Activated T-helper 2 cell treated with anti-CD3 and anti-CD28 coated beads, Interferon-gamma antibody, Interleukin-2, Interleukin-4, amounts not matched to agents 10 μg/mL and 5 μg/mL and 100 μg/mL, durations not matched to agents 14 hours and 24 hours and 36 hours (primary cell): ENCODE measurements around the gene MIXL1. TPM values are rescaled to one million over a fixed set of nuclear protein-coding genes. Genes with fewer than 3 reads are reported as not detected.

ENCODE experiments used
- DNase-seq: peaks from one replicate; pipeline ENCODE4 v3.0.0; 2021; ENCODE audit warnings: low spot score
- H3K27ac Mint-ChIP-seq: one replicate; pipeline ENCODE4 v1.8.0; 2021; ENCODE audit warnings: mixed read lengths
- H3K27me3 Mint-ChIP-seq: one replicate; pipeline ENCODE4 v1.8.0; 2021; ENCODE audit warnings: low read depth, mixed read lengths
- H3K36me3 Mint-ChIP-seq: one replicate; pipeline ENCODE4 v1.8.0; 2021; ENCODE audit warnings: low read depth, mixed read lengths
- H3K4me1 Mint-ChIP-seq: one replicate; pipeline ENCODE4 v1.8.0; 2021; ENCODE audit warnings: low read depth, mixed read lengths
- H3K4me3 Mint-ChIP-seq: one replicate; pipeline ENCODE4 v1.8.0; 2021; ENCODE audit warnings: low read depth, mild to moderate bottlenecking, moderate library complexity, mixed read lengths
- H3K9me3 Mint-ChIP-seq: one replicate; pipeline ENCODE4 v1.8.0; 2021; ENCODE audit warnings: mixed read lengths
- intact Hi-C: fragments of 100-400 bp; cut with micrococcal nuclease; formaldehyde crosslinking; loops from one replicate; pipeline ENCODE4 v1.15.1; 2023
- total RNA-seq: library from RNA; stranded (reverse); gene quantifications from 2 replicates; pipeline ENCODE4 v1.2.3, GENCODE V29; 2022

The MIXL1 gene
- total RNA-seq: 0.39 TPM in 1 of 2 replicates, not detected in the other

DNA sequence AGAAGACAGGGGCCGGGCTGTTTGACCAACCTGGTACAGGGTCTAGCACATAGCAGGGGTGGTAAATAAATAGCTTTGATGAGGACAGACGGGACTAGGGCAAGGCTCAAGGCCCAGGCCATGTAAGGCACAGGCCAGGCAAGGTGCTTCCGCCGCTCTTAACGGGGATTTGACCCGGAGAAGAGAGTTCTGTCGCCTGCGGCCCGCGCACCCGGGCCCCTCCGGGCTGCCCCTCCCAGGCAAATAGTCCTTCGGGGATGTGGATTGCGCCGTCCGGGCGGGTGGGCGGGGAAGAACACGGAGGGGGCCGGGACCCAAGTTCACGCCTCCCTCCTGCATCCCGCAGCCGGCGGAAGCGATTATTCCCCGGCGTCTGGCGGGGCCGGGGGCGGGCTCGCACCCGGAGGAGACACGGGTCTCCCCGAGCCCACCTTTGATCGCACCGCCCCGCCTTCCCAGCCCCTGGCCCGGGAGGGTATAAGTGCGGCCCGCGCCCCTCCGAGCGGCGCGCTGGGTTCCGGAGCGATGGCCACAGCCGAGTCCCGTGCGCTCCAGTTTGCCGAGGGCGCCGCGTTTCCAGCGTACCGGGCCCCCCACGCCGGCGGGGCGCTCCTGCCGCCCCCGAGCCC lies at the start of gene MIXL1:
MIXL1 (plus strand) TSS at position 508 of the 629 bp plus-strand sequence; CDS start at position 526, 18 bp downstream.
- peaks cover 1% of the 10 kb centered on the region for H3K4me1 Mint-ChIP-seq
- no peak for DNase-seq
- peak within 1 kb of the TSS; percentile 75 for H3K4me3 Mint-ChIP-seq

DNA sequence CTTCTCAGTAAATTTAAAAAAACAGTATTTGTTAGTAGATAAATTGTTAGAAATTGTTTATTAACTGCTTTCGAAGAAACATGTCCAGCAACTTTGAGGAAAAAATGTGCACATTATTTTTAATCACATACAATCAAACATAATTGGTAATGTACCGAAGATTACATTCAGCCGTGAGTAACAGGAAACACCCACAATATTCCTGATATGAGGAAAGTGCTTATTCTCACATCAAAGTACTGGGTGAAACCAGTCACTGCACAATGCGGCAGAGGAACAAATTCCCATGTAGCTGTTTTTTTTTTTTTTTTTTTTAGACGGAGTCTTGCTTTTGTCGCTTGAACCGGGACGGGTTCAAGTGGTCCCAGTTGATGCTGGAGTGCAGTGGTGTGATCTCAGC lies 46.6 kb upstream of the MIXL1 start:
- Mint-ChIP-seq H3K36me3 (peaks cover 46% of the 10 kb centered on the region), H3K4me3 (no peak overlapping the region), H3K27ac (no peak overlapping the region), H3K27me3 (no peaks in the 10 kb centered on the region), H3K9me3 (no peaks in the 10 kb centered on the region), H3K4me1 (peaks cover 22% of the 10 kb centered on the region)
- no peak for DNase-seq
- intact Hi-C loops: no loop called here

More for the DNA sequence above, at the start of gene MIXL1:
- no peak within 1 kb of the TSS for H3K27ac Mint-ChIP-seq
- H3K27me3 Mint-ChIP-seq: peaks cover 30% of the 10 kb centered on the region
- H3K36me3 Mint-ChIP-seq: no peaks in the 10 kb centered on the region
- no peaks in the 10 kb centered on the region for H3K9me3 Mint-ChIP-seq
- intact Hi-C loops: no loop called here

DNA sequence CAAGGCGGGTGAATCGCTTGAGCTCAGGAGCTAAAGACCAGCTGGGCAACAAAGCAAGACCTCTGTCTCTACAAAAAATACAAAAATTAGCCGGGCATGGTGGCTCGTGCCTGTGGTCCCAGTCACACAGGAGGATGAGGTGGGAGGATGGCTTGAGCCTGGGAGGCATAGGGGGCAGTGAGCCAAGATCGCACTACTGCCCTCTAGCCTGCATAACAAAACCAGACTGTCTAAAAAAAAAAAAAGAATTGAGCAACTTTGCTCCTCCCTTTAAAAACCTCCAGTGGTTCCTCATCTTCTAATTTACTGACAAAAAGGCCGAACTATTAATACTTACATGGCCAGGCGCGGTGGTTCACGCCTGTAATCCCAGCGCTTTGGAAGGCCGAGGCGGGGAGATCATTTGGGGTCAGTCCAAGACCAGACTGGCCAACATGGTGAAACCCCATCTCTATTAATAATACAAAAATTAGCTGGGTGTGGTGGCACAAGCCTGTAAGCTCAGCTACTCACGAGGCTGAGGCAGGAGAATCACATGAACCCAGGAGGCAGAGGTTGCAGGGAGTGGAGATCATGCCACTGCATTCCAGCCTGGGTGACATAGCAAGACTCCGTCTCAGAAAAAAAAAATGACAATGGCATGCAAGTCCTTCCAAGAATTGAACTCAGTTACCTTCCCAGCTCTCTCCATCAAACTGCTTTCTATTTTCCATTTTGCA lies 41.3 kb upstream of the MIXL1 start:
- DNase-seq: no peak
- Mint-ChIP-seq H3K27ac (no peak overlapping the region), H3K4me1 (peaks cover 35% of the 10 kb centered on the region), H3K9me3 (no peaks in the 10 kb centered on the region), H3K36me3 (peaks cover 62% of the 10 kb centered on the region), H3K27me3 (no peaks in the 10 kb centered on the region), H3K4me3 (no peak overlapping the region)
- intact Hi-C loops: no loop called here

DNA sequence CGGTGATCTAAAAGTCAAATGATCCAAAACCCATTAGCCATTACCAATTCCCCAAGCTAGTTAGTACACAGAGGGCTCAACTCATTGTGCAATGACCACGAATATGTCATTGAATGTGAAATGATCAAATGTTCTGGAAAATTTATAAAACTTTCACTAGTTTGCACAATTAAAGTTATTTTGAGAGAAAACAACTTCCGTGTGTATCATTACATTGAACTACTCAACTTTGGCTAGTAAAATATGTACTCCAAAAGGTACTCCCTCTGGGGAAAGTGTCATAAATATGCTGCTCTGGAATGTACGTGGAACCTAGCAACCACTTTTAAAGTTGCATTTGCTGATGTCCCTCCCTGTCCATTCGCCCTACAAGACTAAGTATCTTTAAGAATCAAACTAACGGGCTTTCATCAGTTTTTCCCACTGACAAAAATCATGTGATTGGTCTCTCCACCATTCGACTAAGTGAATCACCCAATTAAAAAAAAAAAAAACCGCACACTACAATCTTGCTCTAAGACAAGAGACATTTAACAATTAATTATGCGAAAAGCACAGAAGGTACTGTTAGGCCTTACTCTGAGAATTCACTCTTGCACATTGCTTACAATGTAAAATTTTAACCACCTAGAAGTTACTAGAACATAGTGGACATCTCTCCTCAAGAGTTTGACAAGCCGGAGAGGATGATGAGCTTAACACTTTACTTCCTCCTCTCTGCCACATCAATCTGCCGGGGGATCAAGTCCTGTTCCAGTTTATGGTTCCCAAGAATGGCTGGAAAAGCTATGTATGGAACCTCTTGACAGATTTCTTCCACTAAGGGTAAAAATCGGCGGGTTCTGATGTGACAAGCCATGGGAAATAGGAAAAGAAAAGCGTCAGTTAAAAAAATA lies 38.1 kb upstream of the MIXL1 start:
- no peaks in the 10 kb centered on the region for H3K9me3 Mint-ChIP-seq
- DNase-seq: no peak
- H3K27ac Mint-ChIP-seq: peak overlapping the region; percentile 90
- intact Hi-C loops: loop anchor here (2.0 to 5.0 kb wide), 3 partner anchors 61 to 122 kb away; partner anchors contain the start of gene LIN9
- H3K4me3 Mint-ChIP-seq: peak overlapping the region; percentile 96
- H3K27me3 Mint-ChIP-seq: no peaks in the 10 kb centered on the region
- peaks cover 24% of the 10 kb centered on the region for H3K4me1 Mint-ChIP-seq
- peaks cover 40% of the 10 kb centered on the region for H3K36me3 Mint-ChIP-seq

DNA sequence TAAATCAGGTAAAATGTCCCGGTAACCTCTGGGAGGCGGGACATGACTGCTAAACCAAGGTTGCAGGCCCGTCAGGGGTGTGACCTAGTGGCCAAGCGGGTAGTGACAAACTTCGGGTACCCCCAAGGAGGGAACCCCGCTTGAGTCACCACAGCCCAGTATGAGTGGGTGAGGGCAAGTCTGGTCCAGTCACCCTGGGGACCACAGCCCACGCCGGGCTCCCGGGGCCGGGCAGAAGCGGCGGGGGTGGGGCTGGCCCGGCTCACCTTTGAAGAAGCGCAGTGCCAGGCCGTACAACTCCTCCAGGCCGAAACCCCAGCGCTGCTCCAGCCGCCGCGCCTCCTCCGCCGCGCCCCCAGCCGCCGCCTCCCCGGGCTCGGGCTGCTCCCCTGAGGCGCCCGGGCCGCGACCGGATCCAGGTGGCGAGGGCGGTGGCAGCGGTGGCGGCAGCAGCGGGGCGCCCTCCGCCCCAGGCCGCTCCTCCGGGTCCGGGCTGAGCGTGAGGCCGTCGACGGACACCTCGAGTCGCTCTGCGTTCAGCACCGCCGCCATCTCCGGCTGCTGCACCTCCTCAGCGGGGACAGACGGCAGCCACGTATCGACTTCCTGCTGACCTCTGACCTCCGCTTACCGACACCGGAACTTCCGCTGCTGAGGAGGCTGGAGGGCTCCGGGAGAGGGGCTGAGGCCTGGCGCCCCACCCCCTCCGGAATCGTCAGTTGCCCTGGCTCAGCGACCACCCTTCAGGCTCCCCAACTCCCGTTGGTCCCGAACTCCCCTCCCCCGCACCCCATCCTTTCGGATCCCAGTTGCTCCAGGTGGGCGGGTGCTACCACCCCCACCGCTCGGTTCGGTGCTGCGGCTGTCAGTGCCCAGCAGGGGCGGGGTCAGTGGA lies 37.1 kb upstream of the MIXL1 start, which contains the start of gene ACBD3:
ACBD3 (minus strand) TSS at position 618 of the 895 bp plus-strand sequence; CDS start at position 552, 66 bp downstream.
- Mint-ChIP-seq H3K4me1 (peaks cover 22% of the 10 kb centered on the region), H3K9me3 (no peaks in the 10 kb centered on the region)

DNA sequence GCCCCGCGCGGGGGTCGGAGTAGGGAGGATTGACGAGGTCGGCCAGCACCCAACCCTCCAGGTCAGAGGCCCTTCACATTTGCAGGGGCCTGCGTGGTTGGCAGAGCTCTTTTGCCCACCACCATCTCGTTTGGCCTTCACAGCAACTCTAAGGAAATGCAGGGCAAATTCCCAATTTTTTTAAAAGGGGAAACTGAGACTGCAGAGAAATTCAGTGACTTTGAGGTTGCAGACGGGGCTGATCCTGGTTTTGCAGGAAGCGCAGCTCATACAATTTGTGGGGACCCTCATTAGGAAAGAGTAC lies 36.5 kb upstream of the MIXL1 start:
- Mint-ChIP-seq H3K27me3 (no peaks in the 10 kb centered on the region), H3K4me3 (peak overlapping the region; percentile 87), H3K36me3 (peaks cover 27% of the 10 kb centered on the region), H3K27ac (peak overlapping the region; percentile 92), H3K9me3 (no peaks in the 10 kb centered on the region), H3K4me1 (peaks cover 20% of the 10 kb centered on the region)
- intact Hi-C loops: loop anchor here (2.0 to 5.0 kb wide), 3 partner anchors 62 to 122 kb away; partner anchors contain the start of gene LIN9
- no peak for DNase-seq

More for the DNA sequence above, 37.1 kb upstream of the MIXL1 start, which contains the start of gene ACBD3:
- Mint-ChIP-seq H3K36me3 (peaks cover 32% of the 10 kb centered on the region), H3K4me3 (peak within 1 kb of the TSS; percentile 96), H3K27ac (peak within 1 kb of the TSS; percentile 92), H3K27me3 (no peaks in the 10 kb centered on the region)
- intact Hi-C loops: loop anchor here (2.0 to 5.0 kb wide), 3 partner anchors 62 to 122 kb away; partner anchors contain the start of gene LIN9
- DNase-seq: peak; percentile 82

DNA sequence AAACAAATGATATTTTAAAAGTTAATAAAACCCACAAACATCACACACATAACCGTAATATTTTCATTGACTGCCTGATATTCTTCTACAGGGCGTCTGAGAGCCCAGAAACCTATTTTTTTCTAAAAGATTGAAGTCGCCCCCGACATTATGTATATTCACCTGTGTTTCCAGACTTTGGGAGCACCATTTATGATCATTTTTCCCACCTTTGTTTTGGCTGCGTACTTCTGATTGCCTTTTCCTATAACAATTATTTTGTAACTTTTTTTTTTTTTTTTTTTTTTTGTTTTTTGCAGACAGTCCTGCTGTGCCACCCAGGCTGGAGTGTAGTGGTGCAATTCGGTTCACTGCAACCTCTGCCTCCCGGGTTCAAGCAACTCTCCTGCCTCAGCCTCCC lies 36.1 kb upstream of the MIXL1 start:
- DNase-seq: no peak
- peak overlapping the region; percentile 92 for H3K27ac Mint-ChIP-seq
- no peaks in the 10 kb centered on the region for H3K27me3 Mint-ChIP-seq
- peaks cover 23% of the 10 kb centered on the region for H3K36me3 Mint-ChIP-seq
- H3K4me1 Mint-ChIP-seq: peaks cover 20% of the 10 kb centered on the region
- H3K4me3 Mint-ChIP-seq: peak overlapping the region; percentile 87
- H3K9me3 Mint-ChIP-seq: no peaks in the 10 kb centered on the region
- intact Hi-C loops: loop anchor here (2.0 to 5.0 kb wide), 3 partner anchors 63 to 123 kb away; partner anchors contain the start of gene LIN9

DNA sequence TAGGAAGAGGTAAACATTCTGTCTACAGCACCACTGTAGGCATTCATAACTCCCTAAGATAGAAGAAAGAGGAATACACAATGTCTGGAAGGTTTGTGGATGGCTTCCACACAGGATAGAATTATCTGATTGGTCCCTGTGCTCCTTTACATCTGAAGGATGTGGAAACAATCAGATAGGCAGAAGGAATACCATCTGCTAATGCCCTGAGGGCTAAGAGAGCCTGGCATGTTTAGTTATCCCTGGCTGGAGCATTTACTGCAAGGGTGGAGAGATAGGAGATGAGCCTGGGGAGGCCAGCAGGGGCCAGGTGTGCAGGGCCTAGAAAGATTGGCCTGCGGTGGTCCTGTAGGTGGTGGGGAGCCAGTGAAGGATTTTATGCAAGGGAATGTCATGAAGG lies 28.3 kb upstream of the MIXL1 start:
- Mint-ChIP-seq H3K4me1 (no peaks in the 10 kb centered on the region), H3K4me3 (no peak overlapping the region), H3K27me3 (peaks cover 13% of the 10 kb centered on the region), H3K9me3 (no peaks in the 10 kb centered on the region), H3K36me3 (no peaks in the 10 kb centered on the region), H3K27ac (no peak overlapping the region)
- DNase-seq: no peak
- intact Hi-C loops: no loop called here

DNA sequence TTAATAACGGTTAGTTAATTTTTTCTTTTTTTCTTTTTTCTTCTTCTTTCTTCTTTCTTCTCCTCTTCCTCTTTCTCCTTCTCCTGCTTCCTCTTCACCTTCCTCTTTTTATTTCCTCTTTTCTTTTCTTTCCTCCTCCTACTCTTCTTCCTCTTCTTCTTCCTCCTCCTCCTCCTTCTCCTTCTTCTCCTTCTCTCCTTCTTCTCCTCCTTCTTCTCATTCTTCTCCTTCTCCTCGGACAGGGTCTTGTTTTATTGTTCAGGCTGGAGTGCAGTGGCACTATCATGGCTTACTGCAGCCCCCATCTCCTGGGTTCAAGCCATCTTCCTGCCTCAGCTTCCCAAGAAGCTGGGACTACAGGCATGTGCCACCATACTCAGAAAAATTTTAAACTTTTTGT lies 23.5 kb upstream of the MIXL1 start:
- no peaks in the 10 kb centered on the region for H3K36me3 Mint-ChIP-seq
- no peak for DNase-seq
- intact Hi-C loops: loop anchor here (2.0 kb wide), 1 partner anchor 133 kb away; no protein-coding TSS in a partner anchor

DNA sequence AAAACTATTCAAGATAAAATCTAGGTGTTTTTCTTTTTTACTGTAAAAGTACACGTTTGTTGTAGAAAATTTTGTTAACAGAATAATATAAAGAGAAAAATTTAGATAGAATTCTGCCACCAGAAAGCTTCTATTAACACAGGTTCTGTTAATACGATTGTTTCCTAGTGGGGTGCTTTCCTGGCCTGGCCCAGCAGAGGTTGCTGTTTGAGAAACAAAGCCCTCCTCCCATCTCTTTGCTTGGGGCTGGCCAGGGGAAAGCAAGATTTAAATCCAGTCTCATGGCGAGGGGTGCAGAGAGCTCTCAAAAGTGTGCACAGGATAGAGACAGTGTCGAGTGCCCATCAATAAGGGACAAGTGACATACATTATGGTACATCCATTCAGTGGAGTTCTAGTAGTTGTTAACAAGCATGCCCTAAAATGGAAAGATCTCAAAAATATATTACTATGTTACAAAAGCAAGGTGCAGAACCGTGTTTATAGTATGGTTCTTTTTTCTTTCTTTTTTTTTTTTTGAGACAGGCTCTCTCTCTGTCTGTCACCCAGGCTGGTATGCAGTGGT lies 22.4 kb upstream of the MIXL1 start:
- H3K4me1 Mint-ChIP-seq: no peaks in the 10 kb centered on the region
- H3K36me3 Mint-ChIP-seq: no peaks in the 10 kb centered on the region
- intact Hi-C loops: loop anchor here (2.0 kb wide), 1 partner anchor 132 kb away; no protein-coding TSS in a partner anchor

More for the DNA sequence above, 23.5 kb upstream of the MIXL1 start:
- no peaks in the 10 kb centered on the region for H3K9me3 Mint-ChIP-seq
- no peak overlapping the region for H3K4me3 Mint-ChIP-seq
- H3K4me1 Mint-ChIP-seq: no peaks in the 10 kb centered on the region
- no peak overlapping the region for H3K27ac Mint-ChIP-seq
- H3K27me3 Mint-ChIP-seq: peaks cover 19% of the 10 kb centered on the region

DNA sequence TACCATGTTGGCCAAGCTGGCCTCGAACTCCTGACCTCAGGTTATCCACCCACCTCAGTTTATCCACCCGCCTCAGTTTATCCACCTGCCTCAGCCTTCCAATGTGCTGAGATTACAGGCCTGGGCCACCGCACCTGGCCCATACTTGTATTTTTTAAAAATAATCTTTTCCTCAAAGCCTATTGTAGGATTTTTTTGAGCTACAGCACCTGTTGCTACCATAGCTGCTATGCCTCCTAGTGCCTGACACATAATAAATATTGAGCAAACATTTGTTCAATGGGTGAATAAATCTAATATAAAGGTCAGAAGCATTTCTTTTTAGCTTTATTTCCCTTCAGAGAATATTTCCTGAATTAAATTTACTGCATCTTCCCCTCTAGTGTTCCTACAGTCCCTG lies 21.2 kb upstream of the MIXL1 start:
- DNase-seq: no peak
- H3K9me3 Mint-ChIP-seq: no peaks in the 10 kb centered on the region
- no peaks in the 10 kb centered on the region for H3K36me3 Mint-ChIP-seq
- H3K4me1 Mint-ChIP-seq: no peaks in the 10 kb centered on the region
- intact Hi-C loops: no loop called here
- peaks cover 14% of the 10 kb centered on the region for H3K27me3 Mint-ChIP-seq
- H3K27ac Mint-ChIP-seq: no peak overlapping the region
- no peak overlapping the region for H3K4me3 Mint-ChIP-seq

More for the DNA sequence above, 22.4 kb upstream of the MIXL1 start:
- DNase-seq: no peak
- Mint-ChIP-seq H3K27me3 (peaks cover 14% of the 10 kb centered on the region), H3K27ac (no peak overlapping the region), H3K4me3 (no peak overlapping the region), H3K9me3 (no peaks in the 10 kb centered on the region)
